ENCODE measurements around the gene GOLGA6L10. TPM values are rescaled to one million over a fixed set of nuclear protein-coding genes. Genes with fewer than 3 reads are reported as not detected.
"Not testable (repeated sequence)": the region's sequence is repeated elsewhere in the genome, so short reads cannot be mapped to it uniquely, and the experiment has no call there.

Gene GOLGA6L10
- polyA plus RNA-seq, 1 of the 3 experiments (the other 2 are of a cell fraction), result 0.10 TPM

DNA sequence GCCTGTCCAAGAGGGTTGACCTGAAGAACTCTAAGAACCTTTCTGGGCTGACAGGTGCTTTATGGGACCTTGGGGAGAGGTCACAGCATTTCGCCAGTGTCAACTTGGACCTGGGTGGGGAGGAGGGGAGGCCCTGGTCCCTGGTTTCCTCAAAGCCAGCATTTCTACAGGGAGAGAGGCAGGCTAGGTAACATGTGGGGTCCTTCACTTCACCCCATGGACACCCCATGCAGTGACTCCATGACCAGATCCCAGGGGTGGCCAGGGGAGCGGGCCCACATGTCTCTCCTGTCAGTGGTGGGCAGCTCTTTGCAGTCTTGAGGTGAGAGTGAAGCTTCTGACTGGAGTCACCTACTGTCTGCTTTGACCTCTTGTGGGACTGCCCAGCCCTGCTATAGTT lies 35.8 kb downstream of the GOLGA6L10 start:
- DNase-seq, result no peak
- Histone ChIP-seq H3K9me2 (no peaks in the 10 kb centered on the region), H3K4me3 (ENCODE audit: low read depth in 2 of 2, low read length in 1 of 2) (no peak overlapping the region), H3K79me2 (ENCODE audit: insufficient read depth) (no peaks in the 10 kb centered on the region), H4K20me1 (ENCODE audit: insufficient read depth) (no peaks in the 10 kb centered on the region), H3F3A (replicated peaks; ENCODE audit: insufficient read depth) (no peaks in the 10 kb centered on the region), H3K27me3 (ENCODE audit: insufficient read depth) (no peaks in the 10 kb centered on the region; the same call in 1 of the 2 replicates), H2AFZ (ENCODE audit: low read depth) (no peak overlapping the region), H3K9ac (no peak overlapping the region), H3K4me1 (ENCODE audit: control insufficient read depth in 1 of 2, insufficient read depth in 2 of 2, low read depth in 1 of 2, low read length in 1 of 2) (peaks cover 0 to 7% of the 10 kb centered on the region in 2 experiments; a peak in 1 of 4 replicates), H3K4me2 (no peak overlapping the region), H3K9me3 (no peaks in the 10 kb centered on the region), H3K36me3 (replicated peaks in 1 of 2; ENCODE audit: control insufficient read depth in 1 of 2, insufficient read depth in 2 of 2, low read length in 1 of 2) (no peaks in the 10 kb centered on the region), H3K27ac (ENCODE audit: low read depth in 2 of 2, low read length in 1 of 2) (no peak overlapping the region)
- no peak for TF ChIP-seq MXI1 (IDR thresholded peaks at IDR 0.05; ENCODE audit: low read depth, low read length)
- TF ChIP-seq TEAD4 (IDR thresholded peaks at IDR 0.05; ENCODE audit: borderline replicate concordance, insufficient read depth), result no peak
- TF ChIP-seq NRF1 (IDR thresholded peaks at IDR 0.05; ENCODE audit: low read depth, low read length), result no peak
- TF ChIP-seq, protein P1, sequence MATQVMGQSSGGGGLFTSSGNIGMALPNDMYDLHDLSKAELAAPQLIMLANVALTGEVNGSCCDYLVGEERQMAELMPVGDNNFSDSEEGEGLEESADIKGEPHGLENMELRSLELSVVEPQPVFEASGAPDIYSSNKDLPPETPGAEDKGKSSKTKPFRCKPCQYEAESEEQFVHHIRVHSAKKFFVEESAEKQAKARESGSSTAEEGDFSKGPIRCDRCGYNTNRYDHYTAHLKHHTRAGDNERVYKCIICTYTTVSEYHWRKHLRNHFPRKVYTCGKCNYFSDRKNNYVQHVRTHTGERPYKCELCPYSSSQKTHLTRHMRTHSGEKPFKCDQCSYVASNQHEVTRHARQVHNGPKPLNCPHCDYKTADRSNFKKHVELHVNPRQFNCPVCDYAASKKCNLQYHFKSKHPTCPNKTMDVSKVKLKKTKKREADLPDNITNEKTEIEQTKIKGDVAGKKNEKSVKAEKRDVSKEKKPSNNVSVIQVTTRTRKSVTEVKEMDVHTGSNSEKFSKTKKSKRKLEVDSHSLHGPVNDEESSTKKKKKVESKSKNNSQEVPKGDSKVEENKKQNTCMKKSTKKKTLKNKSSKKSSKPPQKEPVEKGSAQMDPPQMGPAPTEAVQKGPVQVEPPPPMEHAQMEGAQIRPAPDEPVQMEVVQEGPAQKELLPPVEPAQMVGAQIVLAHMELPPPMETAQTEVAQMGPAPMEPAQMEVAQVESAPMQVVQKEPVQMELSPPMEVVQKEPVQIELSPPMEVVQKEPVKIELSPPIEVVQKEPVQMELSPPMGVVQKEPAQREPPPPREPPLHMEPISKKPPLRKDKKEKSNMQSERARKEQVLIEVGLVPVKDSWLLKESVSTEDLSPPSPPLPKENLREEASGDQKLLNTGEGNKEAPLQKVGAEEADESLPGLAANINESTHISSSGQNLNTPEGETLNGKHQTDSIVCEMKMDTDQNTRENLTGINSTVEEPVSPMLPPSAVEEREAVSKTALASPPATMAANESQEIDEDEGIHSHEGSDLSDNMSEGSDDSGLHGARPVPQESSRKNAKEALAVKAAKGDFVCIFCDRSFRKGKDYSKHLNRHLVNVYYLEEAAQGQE (IDR thresholded peaks at IDR 0.05; ENCODE audit: low read depth, low read length), result no peak
- TF ChIP-seq EZH2phosphoT487 (IDR thresholded peaks at IDR 0.05; ENCODE audit: borderline replicate concordance, low read depth), result no peak
- TF ChIP-seq, protein P2, sequence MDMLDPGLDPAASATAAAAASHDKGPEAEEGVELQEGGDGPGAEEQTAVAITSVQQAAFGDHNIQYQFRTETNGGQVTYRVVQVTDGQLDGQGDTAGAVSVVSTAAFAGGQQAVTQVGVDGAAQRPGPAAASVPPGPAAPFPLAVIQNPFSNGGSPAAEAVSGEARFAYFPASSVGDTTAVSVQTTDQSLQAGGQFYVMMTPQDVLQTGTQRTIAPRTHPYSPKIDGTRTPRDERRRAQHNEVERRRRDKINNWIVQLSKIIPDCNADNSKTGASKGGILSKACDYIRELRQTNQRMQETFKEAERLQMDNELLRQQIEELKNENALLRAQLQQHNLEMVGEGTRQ (IDR thresholded peaks at IDR 0.05; ENCODE audit: borderline replicate concordance, low read depth, low read length), result no peak
- ChIA-PET POLR2A (no interaction called here), CTCF (no interaction called here)
- no CpG with 5 or more reads among the region's 2 CpGs for WGBS (ENCODE audit: low lambda C conversion rate)

DNA sequence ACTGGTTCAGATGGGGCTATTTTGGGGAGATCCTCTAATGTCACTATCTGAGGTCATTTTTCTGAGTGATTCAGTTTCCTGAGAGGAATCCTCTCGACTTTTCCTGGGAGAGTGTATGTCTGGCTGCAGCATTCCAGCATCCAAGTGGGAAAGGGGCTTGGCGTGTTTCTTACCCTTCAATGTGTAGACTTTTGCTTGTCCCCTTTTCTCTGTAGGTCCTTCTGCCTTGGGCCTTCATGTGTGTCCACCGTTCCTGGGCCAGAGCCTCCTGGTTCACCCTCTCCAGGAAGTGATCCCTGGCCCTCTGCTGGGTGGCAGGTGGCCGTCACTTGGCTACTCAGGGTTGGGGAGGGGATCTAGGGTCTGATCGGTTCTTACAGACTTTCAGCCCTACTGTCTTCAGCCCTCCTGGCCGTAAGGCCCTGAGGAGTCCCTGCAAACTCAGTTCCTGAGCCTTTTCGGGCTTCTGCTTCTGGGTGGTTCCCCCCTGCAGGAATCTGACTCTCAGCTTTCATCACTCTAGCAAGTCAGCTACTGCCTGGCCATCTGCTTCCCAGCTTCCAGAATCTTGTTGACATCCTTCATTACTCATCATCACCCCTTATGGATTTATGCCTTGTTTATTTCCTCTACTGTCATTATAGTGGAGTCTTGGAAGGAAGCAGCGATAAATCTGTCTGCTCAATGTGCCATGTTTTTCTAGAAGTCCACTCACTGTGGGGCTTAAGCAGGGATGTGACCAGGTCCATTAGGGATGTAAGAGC lies 36.5 kb downstream of the GOLGA6L10 start:
- Histone ChIP-seq H3K36me3 (replicated peaks in 1 of 2; ENCODE audit: control insufficient read depth in 1 of 2, insufficient read depth in 2 of 2, low read length in 1 of 2) (no peaks in the 10 kb centered on the region), H3K27ac (ENCODE audit: low read depth in 2 of 2, low read length in 1 of 2) (no peak overlapping the region), H3K4me1 (ENCODE audit: control insufficient read depth in 1 of 2, insufficient read depth in 2 of 2, low read depth in 1 of 2, low read length in 1 of 2) (peaks cover 0 to 7% of the 10 kb centered on the region in 2 experiments; a peak in 1 of 4 replicates), H3K9ac (no peak overlapping the region), H3K4me3 (ENCODE audit: low read depth in 2 of 2, low read length in 1 of 2) (no peak overlapping the region), H4K20me1 (ENCODE audit: insufficient read depth) (no peaks in the 10 kb centered on the region), H3K4me2 (no peak overlapping the region), H3K79me2 (ENCODE audit: insufficient read depth) (no peaks in the 10 kb centered on the region), H3K9me2 (no peaks in the 10 kb centered on the region), H3F3A (replicated peaks; ENCODE audit: insufficient read depth) (no peaks in the 10 kb centered on the region), H3K27me3 (ENCODE audit: insufficient read depth) (no peaks in the 10 kb centered on the region; the same call in 1 of the 2 replicates), H2AFZ (ENCODE audit: low read depth) (no peak overlapping the region), H3K9me3 (no peaks in the 10 kb centered on the region)
- 61% methylated on average over 8 of the region's 8 CpGs for WGBS (ENCODE audit: low lambda C conversion rate)
- ChIA-PET CTCF (no interaction called here), POLR2A (no interaction called here)
- TF ChIP-seq, protein P3, sequence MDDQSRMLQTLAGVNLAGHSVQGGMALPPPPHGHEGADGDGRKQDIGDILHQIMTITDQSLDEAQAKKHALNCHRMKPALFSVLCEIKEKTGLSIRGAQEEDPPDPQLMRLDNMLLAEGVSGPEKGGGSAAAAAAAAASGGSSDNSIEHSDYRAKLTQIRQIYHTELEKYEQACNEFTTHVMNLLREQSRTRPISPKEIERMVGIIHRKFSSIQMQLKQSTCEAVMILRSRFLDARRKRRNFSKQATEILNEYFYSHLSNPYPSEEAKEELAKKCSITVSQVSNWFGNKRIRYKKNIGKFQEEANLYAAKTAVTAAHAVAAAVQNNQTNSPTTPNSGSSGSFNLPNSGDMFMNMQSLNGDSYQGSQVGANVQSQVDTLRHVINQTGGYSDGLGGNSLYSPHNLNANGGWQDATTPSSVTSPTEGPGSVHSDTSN (IDR thresholded peaks at IDR 0.05), result 0 out of 2 replicates have a peak, but pooled peaks have one; percentile 18
- TF ChIP-seq FOXJ3 (CRISPR knock-in tag; IDR thresholded peaks at IDR 0.05), result no peak
- no peak for DNase-seq

DNA sequence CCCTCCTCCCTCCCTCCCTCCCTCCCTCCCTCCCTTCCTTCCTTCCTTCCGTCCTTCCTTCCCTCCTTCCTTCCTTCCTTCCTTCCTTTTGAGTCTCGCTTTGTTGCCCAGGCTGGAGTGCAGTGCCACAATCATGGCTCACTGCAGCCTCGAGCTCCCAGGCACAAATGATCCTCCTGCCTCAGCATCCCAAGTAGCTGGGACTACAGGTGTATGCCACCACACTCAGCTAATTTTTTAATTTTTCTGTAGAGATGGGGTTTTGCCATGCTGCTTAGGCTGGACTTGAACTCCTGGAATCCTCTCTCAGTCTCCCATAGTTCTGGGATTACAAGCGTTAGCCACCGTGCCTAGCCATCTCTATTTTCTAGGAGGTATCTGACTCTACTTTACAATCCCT lies 38.0 kb downstream of the GOLGA6L10 start:
- H3K9me3 ChIP-seq; H4K20me1 ChIP-seq (ENCODE audit: insufficient read depth); H3F3A ChIP-seq (replicated peaks; ENCODE audit: insufficient read depth); H3K36me3 ChIP-seq (replicated peaks in 1 of 2; ENCODE audit: control insufficient read depth in 1 of 2, insufficient read depth in 2 of 2, low read length in 1 of 2); DNase-seq; H3K27me3 ChIP-seq (ENCODE audit: insufficient read depth); POLR2A ChIA-PET; H3K9me2 ChIP-seq; H2AFZ ChIP-seq (ENCODE audit: low read depth); H3K9ac ChIP-seq; H3K4me2 ChIP-seq; H3K4me3 ChIP-seq (ENCODE audit: low read depth in 2 of 2, low read length in 1 of 2); H3K27ac ChIP-seq (ENCODE audit: low read depth in 2 of 2, low read length in 1 of 2); H3K4me1 ChIP-seq (ENCODE audit: control insufficient read depth in 1 of 2, insufficient read depth in 2 of 2, low read depth in 1 of 2, low read length in 1 of 2); H3K79me2 ChIP-seq (ENCODE audit: insufficient read depth): not testable (repeated sequence)
- CTCF ChIA-PET, result interaction anchor here (1.1 kb wide), 1 partner anchor 31 kb away, joined by 4 read pairs; no protein-coding TSS in a partner anchor
- WGBS (ENCODE audit: low lambda C conversion rate), result 64% methylated on average over 5 of the region's 5 CpGs

Data from SK-N-SH (cell line).